Measurements from ENCODE around the gene RERE.

GRCh38 chr1:8727809-8728213 is 89.6 kb downstream of the RERE start:
- no peak for TF ChIP-seq JUN (CRISPR knock-in tag; IDR thresholded peaks at IDR 0.05)
- TF ChIP-seq, protein P1, sequence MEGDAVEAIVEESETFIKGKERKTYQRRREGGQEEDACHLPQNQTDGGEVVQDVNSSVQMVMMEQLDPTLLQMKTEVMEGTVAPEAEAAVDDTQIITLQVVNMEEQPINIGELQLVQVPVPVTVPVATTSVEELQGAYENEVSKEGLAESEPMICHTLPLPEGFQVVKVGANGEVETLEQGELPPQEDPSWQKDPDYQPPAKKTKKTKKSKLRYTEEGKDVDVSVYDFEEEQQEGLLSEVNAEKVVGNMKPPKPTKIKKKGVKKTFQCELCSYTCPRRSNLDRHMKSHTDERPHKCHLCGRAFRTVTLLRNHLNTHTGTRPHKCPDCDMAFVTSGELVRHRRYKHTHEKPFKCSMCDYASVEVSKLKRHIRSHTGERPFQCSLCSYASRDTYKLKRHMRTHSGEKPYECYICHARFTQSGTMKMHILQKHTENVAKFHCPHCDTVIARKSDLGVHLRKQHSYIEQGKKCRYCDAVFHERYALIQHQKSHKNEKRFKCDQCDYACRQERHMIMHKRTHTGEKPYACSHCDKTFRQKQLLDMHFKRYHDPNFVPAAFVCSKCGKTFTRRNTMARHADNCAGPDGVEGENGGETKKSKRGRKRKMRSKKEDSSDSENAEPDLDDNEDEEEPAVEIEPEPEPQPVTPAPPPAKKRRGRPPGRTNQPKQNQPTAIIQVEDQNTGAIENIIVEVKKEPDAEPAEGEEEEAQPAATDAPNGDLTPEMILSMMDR (IDR thresholded peaks at IDR 0.05): no peak
- TF ChIP-seq, protein P2, sequence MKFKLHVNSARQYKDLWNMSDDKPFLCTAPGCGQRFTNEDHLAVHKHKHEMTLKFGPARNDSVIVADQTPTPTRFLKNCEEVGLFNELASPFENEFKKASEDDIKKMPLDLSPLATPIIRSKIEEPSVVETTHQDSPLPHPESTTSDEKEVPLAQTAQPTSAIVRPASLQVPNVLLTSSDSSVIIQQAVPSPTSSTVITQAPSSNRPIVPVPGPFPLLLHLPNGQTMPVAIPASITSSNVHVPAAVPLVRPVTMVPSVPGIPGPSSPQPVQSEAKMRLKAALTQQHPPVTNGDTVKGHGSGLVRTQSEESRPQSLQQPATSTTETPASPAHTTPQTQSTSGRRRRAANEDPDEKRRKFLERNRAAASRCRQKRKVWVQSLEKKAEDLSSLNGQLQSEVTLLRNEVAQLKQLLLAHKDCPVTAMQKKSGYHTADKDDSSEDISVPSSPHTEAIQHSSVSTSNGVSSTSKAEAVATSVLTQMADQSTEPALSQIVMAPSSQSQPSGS (CRISPR knock-in tag; IDR thresholded peaks at IDR 0.05; ENCODE audit: borderline replicate concordance, low read depth): no peak
- TF ChIP-seq, protein P3, sequence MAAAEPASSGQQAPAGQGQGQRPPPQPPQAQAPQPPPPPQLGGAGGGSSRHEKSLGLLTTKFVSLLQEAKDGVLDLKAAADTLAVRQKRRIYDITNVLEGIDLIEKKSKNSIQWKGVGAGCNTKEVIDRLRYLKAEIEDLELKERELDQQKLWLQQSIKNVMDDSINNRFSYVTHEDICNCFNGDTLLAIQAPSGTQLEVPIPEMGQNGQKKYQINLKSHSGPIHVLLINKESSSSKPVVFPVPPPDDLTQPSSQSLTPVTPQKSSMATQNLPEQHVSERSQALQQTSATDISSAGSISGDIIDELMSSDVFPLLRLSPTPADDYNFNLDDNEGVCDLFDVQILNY (CRISPR knock-in tag; IDR thresholded peaks at IDR 0.05): no peak

Measured in WTC11 (cell line).